Inflammatory macrophage treated with lipopolysaccharide for 4 hours (primary cell): ENCODE measurements around the gene AMIGO2.

Experiments used
- DNase-seq: peaks from one replicate; pipeline ENCODE4 v3.0.0-alpha.2; 2020

Gene AMIGO2

DNA sequence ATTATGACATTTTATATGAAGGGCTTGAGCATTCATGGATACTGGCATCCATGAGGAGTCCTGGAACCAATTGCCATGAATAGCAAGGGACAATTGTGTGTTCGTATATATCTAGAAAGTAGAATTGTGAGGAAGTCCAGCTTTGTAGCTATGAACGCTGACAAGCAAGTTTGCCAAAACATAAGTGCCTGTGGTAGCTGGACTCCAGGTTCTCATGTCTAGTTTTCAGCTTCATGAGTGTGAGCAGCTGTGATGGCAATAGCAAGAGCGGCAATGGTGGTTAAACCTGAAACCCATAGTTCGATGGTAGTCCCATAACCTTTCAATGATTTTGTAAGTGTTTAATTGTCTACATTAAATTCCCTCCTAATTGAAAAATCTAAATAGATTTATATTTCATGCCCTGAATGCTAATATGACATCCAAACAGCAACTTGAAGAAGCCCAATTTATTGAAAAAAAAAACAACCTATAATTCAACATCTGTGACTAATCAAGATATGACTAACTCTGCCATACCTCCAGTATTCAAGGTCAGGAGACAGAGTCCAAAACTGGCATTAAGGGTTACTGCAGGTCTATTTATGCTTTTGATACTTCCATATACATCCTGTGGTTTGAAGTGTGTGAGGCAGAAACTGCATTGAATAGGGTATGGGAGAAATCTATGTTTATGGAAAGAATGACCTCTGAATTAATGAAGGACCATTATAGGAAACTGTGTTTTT lies 50.6 kb downstream of the AMIGO2 start:
- no peak for DNase-seq

DNA sequence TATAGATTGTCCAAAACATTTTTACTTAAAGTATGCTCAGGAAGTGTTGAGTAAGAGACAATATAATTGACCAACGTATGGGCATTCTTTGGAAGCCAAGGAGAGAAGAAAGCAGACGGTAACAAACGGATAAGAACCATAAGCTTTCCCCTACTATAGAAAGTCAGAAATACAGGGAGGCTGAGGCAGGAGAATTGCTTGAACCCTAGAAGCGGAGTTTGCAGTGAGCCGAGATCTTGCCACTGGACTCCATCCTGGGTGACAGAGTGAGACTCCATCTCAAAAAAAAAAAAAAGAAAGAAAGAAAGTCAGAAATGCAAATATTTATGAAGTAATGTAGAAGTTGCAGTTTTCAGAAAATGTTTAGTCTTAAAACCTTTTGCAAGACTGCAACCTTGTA lies 51.6 kb downstream of the AMIGO2 start:
- DNase-seq = no peak
